Heart right ventricle (tissue), 16 donors: ENCODE results near the gene NGEF. TPM values are rescaled to one million over a fixed set of nuclear protein-coding genes. Genes with fewer than 3 reads are reported as not detected.

Experiments used
- ATAC-seq, 8 donors: fragments of 200-7000 bp; cut with Tn5 transposase; one replicate each; pipeline ENCODE4 v1.9.1; 2020; ENCODE audit warnings: mild to moderate bottlenecking in 8 of 8, moderate library complexity in 8 of 8, moderate number of reproducible peaks in 1 of 8
- DNase-seq, 2 donors: peaks; one replicate each; pipeline ENCODE4 v3.0.0-alpha.2; 2020
- H3K27ac ChIP-seq, 10 donors: fragments of 200-600 bp; sonication (generic) in 2 of 10; one replicate each; pipeline versions ENCODE4 v1.5.0 to v1.8.0; 2020 to 2022; ENCODE audit warnings: mild to moderate bottlenecking in 3 of 10
- H3K27me3 ChIP-seq, 7 donors: fragments of 200-600 bp; one replicate each; pipeline ENCODE4 v1.8.0; 2021 to 2022; ENCODE audit warnings: mild to moderate bottlenecking in 2 of 7
- H3K36me3 ChIP-seq, 9 donors: fragments of 200-600 bp; sonication (generic) in 1 of 9; one replicate each; pipeline versions ENCODE4 v1.5.0 to v1.8.0; 2020 to 2022; ENCODE audit warnings: mild to moderate bottlenecking in 2 of 9
- H3K4me1 ChIP-seq, 9 donors: fragments of 200-600 bp; sonication (generic) in 1 of 9; one replicate each; pipeline versions ENCODE4 v1.5.0 to v1.8.0; 2020 to 2022; ENCODE audit warnings: mild to moderate bottlenecking in 4 of 9
- H3K4me3 ChIP-seq, 10 donors: fragments of 200-600 bp; sonication (generic) in 2 of 10; one replicate each; pipeline versions ENCODE4 v1.5.0 to v1.8.0; 2020 to 2022; ENCODE audit warnings: mild to moderate bottlenecking in 7 of 10, moderate library complexity in 2 of 10
- H3K9me3 ChIP-seq, 11 donors: fragments of 200-600 bp in 10 of 11; sonication (generic) in 2 of 11; one replicate each; pipeline versions ENCODE4 v1.5.0 to v1.8.0; 2013 to 2022; ENCODE audit warnings: mild to moderate bottlenecking in 2 of 11, control low read depth in 1 of 11, moderate library complexity in 1 of 11
- CTCF ChIP-seq, 9 donors: fragments of 200-600 bp; sonication (generic) in 2 of 9; IDR thresholded peaks; one replicate each; pipeline versions ENCODE4 v1.5.0 to v1.8.0; 2021 to 2022; ENCODE audit warnings: antibody characterized with exemption in 9 of 9, mild to moderate bottlenecking in 5 of 9, moderate library complexity in 1 of 9
- WGBS, 2 donors: extraction: QIAGEN DNeasy Blood & Tissue Kit; methylation state at CpG; one replicate each; pipeline ENCODE4 v1.1.7; 2013; ENCODE audit warnings: inconsistent platforms in 1 of 2; 5-methylcytosine and 5-hydroxymethylcytosine counted together
- intact Hi-C, 10 donors: fragments of 100-400 bp; cut with DNase I; formaldehyde crosslinking; loops; one replicate each; pipeline versions ENCODE4 v1.11.1 to v1.14.2; 2022
- polyA plus RNA-seq, 2 donors: library from polyadenylated mRNA; stranded (reverse); fragments of 200-250 nt; gene quantifications; one replicate each; pipeline ENCODE4 v1.2.3, GENCODE V29; 2013
- total RNA-seq, 10 donors: library from RNA; stranded (reverse); fragmentation: NEBNext Ultra II Directional in 3 of 10; extraction: Animal tissue kit (Norgen Biotek cat#: 25700) in 3 of 10; gene quantifications; one replicate each; pipeline versions ENCODE4 v1.2.1 to v1.2.4, GENCODE V29; 2021 to 2023
- donor health status: Arrhythmogenic right ventricular cardiomyopathy.
- donor health status: ischemic (EF 13 %, LVEDD 7.1; RV severe dilation, severe dysfunction).
- donor health status: healthy with polysubstance abuse.
- donor health status: DM: no; HTN: yes; CAD: no.
- donor health status: DM: no; HTN: no; CAD: no.
- donor health status: ischemic (EF 25% LVEDD 6.9; RV normal size, moderate dysfunction).
- donor health status: ischemic (EF 25% LVEDD 5.7; RV mildly dilated, moderate dysfunction).
- donor health status: healthy.
- donor health status: DM: yes; HTN: yes; CAD: no.
- donor health status: Ischemic cardiomyopathy.
- donor health status: ischemic (EF 35%, LVEDD 5.7; RV mildly dilated, moderate dysfunction).
- donor health status: nonischemic (EF 11% LVEDD 7.7; RV severe dilation, severe dysfunction).
- donor health status: DM: yes; HTN: yes; CAD: no.
- donor health status: PGD.
- donor health status: ischemic (EF 29% LVEDD 5.4; RV normal size, mild dysfunction).
- donor health status: nonischemic (EF 23%, LVEDD 6.1; RV moderate dilation, normal function).

Gene NGEF
- total and polyA plus RNA-seq, 12 donors: 0.27 to 0.75 (median 0.54) TPM; not detected in 3

- no peak for TF ChIP-seq CTCF (IDR thresholded peaks at IDR 0.05)
- Histone ChIP-seq H3K27ac (no peak overlapping the region), H3K36me3 (no peaks in the 10 kb centered on the region), H3K4me1 (peaks cover 0 to under 1% (median 0%) of the 10 kb centered on the region in 9 donors), H3K4me3 (no peak overlapping the region), H3K27me3 (peaks cover 0 to 29% (median 12%) of the 10 kb centered on the region in 7 donors), H3K9me3 (no peaks in the 10 kb centered on the region)
- intact Hi-C loops: no loop called here
- ATAC-seq (no peak), DNase-seq (no peak)
- WGBS, 2 donors: 94% methylated on average over 17 of the region's 17 CpGs
These were observed 131.0 kb downstream of the NGEF start for GRCh38 chr2:232882085-232882484.

- DNase-seq (no peak), ATAC-seq (no peak)
- no peak overlapping the region for H3K27ac ChIP-seq
- intact Hi-C loops: no loop called here
- peaks cover 8 to 33% (median 19%) of the 10 kb centered on the region in 7 donors for H3K27me3 ChIP-seq
- no peak for TF ChIP-seq CTCF (IDR thresholded peaks at IDR 0.05)
- no peaks in the 10 kb centered on the region for H3K36me3 ChIP-seq
- peaks cover 0 to 9% (median 3%) of the 10 kb centered on the region in 9 donors for H3K4me1 ChIP-seq
- H3K4me3 ChIP-seq: no peak overlapping the region
- 73 to 81% methylated on average over 17 of the region's 17 CpGs for WGBS, 2 donors
- no peaks in the 10 kb centered on the region for H3K9me3 ChIP-seq
These were observed 132.2 kb downstream of the NGEF start for GRCh38 chr2:232880764-232881351.

GRCh38 chr2:232879618-232880494 is 133.2 kb downstream of the NGEF start:
- intact Hi-C loops: no loop called here
- ATAC-seq (no peak), DNase-seq (no peak)
- no peak overlapping the region for H3K27ac ChIP-seq
- no peak for TF ChIP-seq CTCF (IDR thresholded peaks at IDR 0.05)
- no peaks in the 10 kb centered on the region for H3K9me3 ChIP-seq
- H3K27me3 ChIP-seq: peaks cover 17 to 33% (median 24%) of the 10 kb centered on the region in 7 donors
- 89 to 92% methylated on average over 21 of the region's 21 CpGs for WGBS, 2 donors
- peaks cover 0 to 14% (median 5%) of the 10 kb centered on the region in 9 donors for H3K4me1 ChIP-seq
- no peaks in the 10 kb centered on the region for H3K36me3 ChIP-seq
- H3K4me3 ChIP-seq: no peak overlapping the region

GRCh38 chr2:232878855-232879617 is 134.0 kb downstream of the NGEF start:
- TF ChIP-seq CTCF (IDR thresholded peaks at IDR 0.05): no peak
- H3K9me3 ChIP-seq: no peaks in the 10 kb centered on the region
- H3K27me3 ChIP-seq: peaks cover 17 to 34% (median 29%) of the 10 kb centered on the region in 7 donors
- no peak overlapping the region for H3K4me3 ChIP-seq
- peaks cover 0 to 14% (median 5%) of the 10 kb centered on the region in 9 donors for H3K4me1 ChIP-seq
- no peak overlapping the region for H3K27ac ChIP-seq
- DNase-seq (no peak), ATAC-seq (no peak)
- 86 to 90% methylated on average over 20 of the region's 20 CpGs for WGBS, 2 donors
- H3K36me3 ChIP-seq: no peaks in the 10 kb centered on the region
- intact Hi-C loops: no loop called here
